Activated T-cell treated with anti-CD3 and anti-CD28 coated beads, Interleukin-2, amount 50 U/mL, for 24 hours (primary cell): ENCODE results near the gene ANTXRL.
"Not testable (repeated sequence)": the region's sequence is repeated elsewhere in the genome, so short reads cannot be mapped to it uniquely, and the experiment has no call there.

ENCODE experiments used
- DNase-seq: peaks from one replicate; pipeline ENCODE4 v3.0.0-alpha.2; 2020
- H3K27ac Mint-ChIP-seq: 2 replicates; pipeline ENCODE4 v1.8.0; 2020; ENCODE audit warnings: mild to moderate bottlenecking, mixed read lengths
- H3K27me3 Mint-ChIP-seq: 2 replicates; pipeline ENCODE4 v1.8.0; 2020; ENCODE audit warnings: mixed read lengths
- H3K36me3 Mint-ChIP-seq: 2 replicates; pipeline ENCODE4 v1.8.0; 2020; ENCODE audit warnings: low read depth, mixed read lengths
- H3K4me1 Mint-ChIP-seq: 2 replicates; pipeline ENCODE4 v1.8.0; 2020; ENCODE audit warnings: low read depth, mixed read lengths
- H3K4me3 Mint-ChIP-seq: 2 replicates; pipeline ENCODE4 v1.8.0; 2020; ENCODE audit warnings: mild to moderate bottlenecking, moderate library complexity, mixed read lengths
- H3K9me3 Mint-ChIP-seq: 2 replicates; pipeline ENCODE4 v1.8.0; 2020; ENCODE audit warnings: mixed read lengths

Gene ANTXRL

DNA sequence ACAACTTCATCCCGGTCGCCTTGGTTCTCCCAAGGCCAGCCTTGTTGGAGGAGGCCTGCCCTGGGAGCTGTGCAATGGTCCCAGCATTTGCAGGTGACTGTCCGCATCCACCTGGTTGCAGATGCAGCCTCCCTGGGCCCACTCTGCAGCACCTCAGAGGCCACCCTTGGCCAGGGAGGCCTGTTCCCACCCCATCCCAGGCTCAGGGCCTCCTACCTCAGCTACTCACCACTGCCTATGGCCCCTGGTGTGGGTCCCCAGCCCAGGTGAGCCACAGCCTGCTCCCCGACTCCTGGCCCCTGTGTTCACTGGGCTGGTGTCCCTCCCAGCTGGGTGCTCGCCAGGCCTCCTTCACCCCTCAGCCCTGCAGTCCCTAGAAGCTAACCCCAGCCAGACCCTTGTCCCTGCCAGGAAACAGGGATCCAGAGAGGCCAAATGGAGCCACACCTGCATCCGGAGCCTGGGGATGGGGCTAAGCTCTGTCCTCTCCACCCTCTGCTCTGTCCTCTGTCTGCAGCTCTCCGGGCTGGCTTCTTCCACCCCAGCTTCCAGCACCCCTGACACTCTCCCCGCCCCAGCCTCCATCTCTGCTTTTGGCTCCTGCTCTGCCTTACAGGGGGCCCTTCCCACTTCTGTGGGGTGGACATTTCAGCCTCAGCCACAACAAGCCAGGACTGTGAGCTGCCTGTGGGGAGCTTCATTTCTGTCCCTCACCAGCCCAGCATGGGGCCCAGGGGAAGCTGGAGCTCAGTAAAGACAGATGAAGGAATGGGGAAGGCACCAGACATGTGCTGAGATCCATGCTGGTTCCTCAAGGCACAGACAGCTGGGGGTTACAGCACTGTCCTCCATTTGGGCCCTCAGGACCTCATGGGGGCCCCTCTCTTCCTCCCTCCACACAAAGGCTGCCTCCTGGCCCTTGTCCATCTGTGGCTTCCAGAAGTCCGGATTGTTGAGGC is 35.6 kb upstream of the ANTXRL start:
- no peak for DNase-seq
- H3K4me1 Mint-ChIP-seq = peaks cover 9% of the 10 kb centered on the region
- H3K27ac Mint-ChIP-seq = peak overlapping the region; percentile 59
- H3K4me3 Mint-ChIP-seq = no peak overlapping the region
- no peaks in the 10 kb centered on the region for H3K27me3 Mint-ChIP-seq
- H3K36me3 Mint-ChIP-seq = peaks cover 19% of the 10 kb centered on the region
- no peaks in the 10 kb centered on the region for H3K9me3 Mint-ChIP-seq

DNA sequence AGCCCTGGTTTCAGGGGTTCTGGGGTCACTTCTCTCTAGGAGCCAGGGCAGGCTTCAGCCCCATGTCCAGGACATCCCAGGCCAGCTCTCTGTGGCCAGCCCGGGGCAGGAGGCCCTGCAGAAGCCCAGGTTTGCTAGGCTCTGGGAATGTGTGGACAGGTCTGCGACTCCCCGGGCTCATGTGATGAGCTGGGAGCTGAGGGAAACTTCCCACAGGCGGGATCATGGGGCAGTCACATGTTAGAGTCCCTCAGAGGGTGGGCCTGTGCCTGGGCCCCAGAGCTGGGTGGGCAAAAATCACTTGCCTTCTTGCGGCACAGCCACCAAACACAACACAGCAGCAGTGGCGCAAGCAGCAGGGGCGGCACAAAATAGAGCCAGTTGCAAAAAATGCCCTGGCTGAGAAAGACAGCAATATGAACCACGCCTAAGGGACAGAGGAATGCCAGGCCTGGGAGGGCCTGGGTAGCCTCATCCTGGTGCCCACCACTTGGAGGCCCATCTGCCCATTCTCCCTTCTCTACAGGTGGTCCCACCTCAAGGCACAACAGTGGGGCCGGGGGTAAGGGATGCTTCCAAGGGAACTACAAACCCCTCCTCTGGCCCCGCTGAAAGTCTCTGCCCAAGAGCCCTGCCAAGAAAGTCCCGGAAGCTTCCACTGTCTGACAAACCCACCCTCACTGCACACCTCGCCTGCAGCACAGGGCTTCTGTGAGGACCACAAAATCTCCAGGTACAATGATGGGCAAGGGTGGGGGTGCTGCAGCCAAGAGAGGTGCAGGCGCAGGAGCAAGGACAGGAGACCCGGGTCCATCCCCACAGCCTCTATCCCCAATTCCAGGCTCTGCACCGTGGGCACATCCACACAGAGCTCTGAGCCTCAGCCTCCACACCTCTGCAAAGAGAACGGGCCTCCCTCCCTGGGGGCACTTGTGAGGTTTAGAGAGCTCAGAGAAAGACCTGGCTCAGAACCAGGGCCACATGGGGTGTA is 34.6 kb upstream of the ANTXRL start:
- Mint-ChIP-seq H3K27me3 (no peaks in the 10 kb centered on the region), H3K27ac (no peak overlapping the region), H3K4me3 (no peak overlapping the region), H3K9me3 (no peaks in the 10 kb centered on the region), H3K4me1 (peaks cover 16% of the 10 kb centered on the region), H3K36me3 (peaks cover 16% of the 10 kb centered on the region)
- DNase-seq = no peak

DNA sequence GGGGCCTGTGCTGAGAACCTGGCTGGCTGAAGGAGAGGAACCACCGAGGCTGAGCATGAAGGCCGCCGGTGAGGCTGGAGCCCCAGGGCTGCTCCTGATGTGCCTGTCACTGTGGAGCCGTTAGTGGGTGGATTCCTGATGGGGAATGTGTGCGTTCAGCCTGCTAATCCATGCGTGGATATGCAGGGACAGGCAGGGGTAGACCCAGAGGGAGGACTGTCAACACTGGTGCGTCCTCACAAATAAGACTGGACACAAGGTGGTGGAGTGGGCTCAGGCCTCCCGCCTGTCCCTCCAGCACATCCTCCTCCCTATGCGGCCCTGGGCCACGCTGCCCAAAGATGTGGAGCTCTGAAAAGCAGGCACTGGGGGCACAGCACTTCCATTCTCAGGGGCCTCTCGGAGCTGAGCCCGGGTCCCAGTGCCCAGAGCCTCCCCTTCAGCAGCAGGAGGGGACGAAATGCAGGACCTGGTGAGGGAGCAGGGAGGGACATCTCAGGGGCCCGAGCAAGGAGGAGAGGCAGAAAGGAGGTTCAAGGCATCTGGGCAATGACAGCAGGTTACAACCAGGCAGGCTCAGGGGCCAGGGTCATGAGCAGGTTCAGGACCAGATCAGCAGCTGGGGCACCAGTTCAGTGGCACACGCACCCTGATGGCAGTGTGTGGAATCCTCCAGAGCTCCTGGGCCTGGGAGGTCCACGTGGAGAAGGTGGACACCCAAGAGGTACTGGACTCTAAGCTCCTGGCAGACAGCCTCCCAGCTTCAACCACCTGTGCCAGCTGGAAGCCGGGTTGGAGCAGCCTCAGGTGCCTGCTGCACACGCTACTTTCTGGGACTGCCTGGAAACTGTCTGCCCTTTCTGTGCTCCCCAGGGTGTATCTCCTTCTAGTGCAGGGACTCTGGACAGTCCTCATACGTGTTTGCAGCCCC is 33.5 kb upstream of the ANTXRL start:
- H3K27me3 Mint-ChIP-seq = no peaks in the 10 kb centered on the region
- no peak overlapping the region for H3K27ac Mint-ChIP-seq
- H3K4me3 Mint-ChIP-seq = no peak overlapping the region
- peaks cover 23% of the 10 kb centered on the region for H3K4me1 Mint-ChIP-seq
- no peaks in the 10 kb centered on the region for H3K9me3 Mint-ChIP-seq
- no peak for DNase-seq
- peaks cover 15% of the 10 kb centered on the region for H3K36me3 Mint-ChIP-seq

DNA sequence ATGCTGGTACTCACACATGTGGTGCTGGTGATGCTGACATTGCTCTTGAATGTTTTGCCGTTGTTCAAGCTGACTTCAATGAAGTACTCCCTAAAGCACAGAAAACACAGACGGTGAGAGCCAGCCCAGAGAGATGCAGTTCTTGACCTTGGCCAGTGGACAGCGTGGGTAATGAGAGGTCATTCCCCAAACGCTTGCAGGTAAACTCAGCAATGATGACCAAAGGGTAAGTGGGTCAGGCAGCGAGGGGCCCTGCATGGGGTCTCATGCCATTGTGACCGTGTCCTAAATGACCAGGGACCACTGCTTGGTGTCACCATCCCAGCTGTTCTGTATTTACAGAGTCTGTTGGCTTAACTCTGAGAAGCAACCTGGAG is 32.8 kb upstream of the ANTXRL start:
- Mint-ChIP-seq H3K9me3 (no peaks in the 10 kb centered on the region), H3K27me3 (no peaks in the 10 kb centered on the region), H3K4me1 (peaks cover 28% of the 10 kb centered on the region), H3K36me3 (peaks cover 11% of the 10 kb centered on the region), H3K27ac (no peak overlapping the region), H3K4me3 (no peak overlapping the region)
- DNase-seq = no peak

DNA sequence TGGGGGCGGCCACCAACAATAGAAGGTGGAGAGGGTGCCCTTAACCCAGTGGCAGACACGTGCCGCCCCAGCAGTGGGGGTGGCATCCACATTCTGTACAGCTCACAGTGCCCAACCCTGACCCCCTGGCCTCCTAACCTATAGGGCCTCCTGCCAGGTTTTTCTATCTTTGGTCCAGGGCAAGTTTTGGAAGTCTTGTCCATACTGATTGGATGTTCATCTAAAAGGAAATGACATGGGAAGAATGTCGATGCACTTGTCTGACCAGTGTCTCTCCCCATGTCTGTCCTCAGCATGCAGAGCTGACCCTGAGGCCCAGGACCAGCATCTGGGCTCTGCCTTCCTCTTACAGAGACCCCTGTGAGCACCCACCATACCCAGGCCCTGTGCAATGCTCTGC is 32.3 kb upstream of the ANTXRL start:
- Mint-ChIP-seq H3K27ac (peak overlapping the region; percentile 4), H3K4me1 (peaks cover 28% of the 10 kb centered on the region), H3K4me3 (no peak overlapping the region), H3K9me3 (no peaks in the 10 kb centered on the region), H3K36me3 (peaks cover 11% of the 10 kb centered on the region), H3K27me3 (no peaks in the 10 kb centered on the region)
- no peak for DNase-seq

DNA sequence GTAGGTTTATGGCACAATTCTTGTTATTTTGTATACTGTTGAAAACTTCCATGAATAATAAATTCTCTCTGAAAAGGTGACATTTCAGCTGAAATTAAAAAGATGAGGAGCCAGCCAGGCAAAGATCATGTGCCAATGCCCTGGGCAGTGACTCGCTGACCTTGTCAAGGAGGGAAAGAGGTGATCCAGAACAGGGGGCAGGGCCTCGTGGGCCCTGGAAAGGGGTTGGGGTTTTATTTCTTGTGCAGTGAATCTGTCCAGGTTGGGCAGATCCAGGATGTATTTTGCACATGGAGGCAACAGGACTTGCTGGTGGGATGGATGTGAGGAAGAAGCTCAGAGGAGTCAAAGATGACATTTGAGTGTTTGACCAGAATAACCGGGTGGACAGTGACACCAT is 31.6 kb upstream of the ANTXRL start:
- H3K4me1 Mint-ChIP-seq = peaks cover 28% of the 10 kb centered on the region
- not testable (repeated sequence) for H3K27me3 Mint-ChIP-seq, H3K27ac Mint-ChIP-seq, H3K4me3 Mint-ChIP-seq, H3K9me3 Mint-ChIP-seq, DNase-seq
- peaks cover 11% of the 10 kb centered on the region for H3K36me3 Mint-ChIP-seq

DNA sequence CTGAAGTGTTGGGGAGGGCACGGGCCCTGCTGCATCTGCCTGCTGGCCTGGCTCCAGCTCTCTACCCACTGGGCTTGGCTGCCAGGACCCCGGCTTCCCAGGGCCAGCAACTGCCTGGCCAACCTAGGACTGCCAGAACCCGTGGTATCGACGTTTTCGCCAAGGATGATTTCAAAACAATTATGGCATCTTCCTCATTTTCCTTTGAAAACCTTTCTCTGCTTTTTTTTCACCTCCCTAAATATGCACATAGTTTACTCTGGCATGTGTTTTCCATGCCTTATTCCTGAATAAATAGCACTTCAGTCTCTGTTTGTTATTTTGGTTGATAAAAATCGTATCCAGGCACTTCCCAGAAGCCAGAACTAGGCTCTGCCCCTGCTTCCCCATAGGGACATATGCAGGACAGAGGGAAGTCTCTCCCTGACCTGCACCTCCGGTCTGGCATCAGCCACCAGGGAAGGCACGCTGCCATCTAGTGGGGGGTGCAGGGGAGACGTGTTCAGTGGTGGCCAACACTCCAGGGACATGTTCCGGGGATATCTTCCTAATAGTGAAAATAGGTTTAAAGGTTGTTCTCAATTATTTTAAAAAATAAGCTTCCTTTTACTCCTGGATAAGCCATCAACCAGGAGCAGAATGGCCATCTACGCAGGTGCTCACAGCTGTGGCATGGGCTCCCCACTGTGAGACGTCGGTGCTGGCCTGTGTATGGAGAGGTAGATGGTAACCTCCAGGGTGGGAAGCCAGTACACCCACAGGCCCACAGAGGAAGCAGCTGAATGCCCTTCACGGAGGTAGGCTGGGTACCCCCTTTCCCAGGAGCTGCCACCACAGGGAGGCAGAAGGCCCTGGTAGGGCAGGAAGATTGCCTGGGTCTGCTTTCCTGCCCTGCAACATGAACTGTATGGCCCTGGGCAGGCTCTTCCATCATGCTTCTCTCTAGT is 30.7 kb upstream of the ANTXRL start:
- DNase-seq = peak; percentile 68

DNA sequence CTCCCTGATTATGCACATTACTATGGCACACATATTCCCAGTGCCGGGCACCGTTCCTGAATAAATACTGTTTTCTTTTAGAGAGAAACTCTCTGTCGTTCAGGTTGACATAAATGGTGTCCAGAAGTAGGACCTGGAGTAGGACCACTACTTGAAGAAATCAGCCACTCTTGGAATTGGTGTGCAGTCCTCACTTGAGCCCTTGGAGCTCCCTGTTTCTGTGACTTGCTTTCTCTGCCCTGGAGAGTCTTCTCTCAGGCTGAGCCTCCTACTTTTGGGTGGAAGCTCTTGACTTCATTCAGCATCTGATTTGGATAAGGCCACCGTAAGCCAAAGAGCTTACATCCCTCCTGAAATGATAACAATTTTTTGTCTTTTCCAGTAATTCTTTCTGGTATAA is 29.7 kb upstream of the ANTXRL start:
- Mint-ChIP-seq H3K27me3 (no peaks in the 10 kb centered on the region), H3K4me1 (peaks cover 40% of the 10 kb centered on the region), H3K9me3 (no peaks in the 10 kb centered on the region), H3K4me3 (no peak overlapping the region), H3K36me3 (peaks cover 18% of the 10 kb centered on the region), H3K27ac (no peak overlapping the region)
- DNase-seq = no peak

More for the DNA sequence above, 30.7 kb upstream of the ANTXRL start:
- no peaks in the 10 kb centered on the region for H3K9me3 Mint-ChIP-seq
- no peak overlapping the region for H3K4me3 Mint-ChIP-seq
- H3K4me1 Mint-ChIP-seq = peaks cover 33% of the 10 kb centered on the region
- H3K36me3 Mint-ChIP-seq = peaks cover 14% of the 10 kb centered on the region
- no peaks in the 10 kb centered on the region for H3K27me3 Mint-ChIP-seq
- H3K27ac Mint-ChIP-seq = peak overlapping the region; percentile 58

DNA sequence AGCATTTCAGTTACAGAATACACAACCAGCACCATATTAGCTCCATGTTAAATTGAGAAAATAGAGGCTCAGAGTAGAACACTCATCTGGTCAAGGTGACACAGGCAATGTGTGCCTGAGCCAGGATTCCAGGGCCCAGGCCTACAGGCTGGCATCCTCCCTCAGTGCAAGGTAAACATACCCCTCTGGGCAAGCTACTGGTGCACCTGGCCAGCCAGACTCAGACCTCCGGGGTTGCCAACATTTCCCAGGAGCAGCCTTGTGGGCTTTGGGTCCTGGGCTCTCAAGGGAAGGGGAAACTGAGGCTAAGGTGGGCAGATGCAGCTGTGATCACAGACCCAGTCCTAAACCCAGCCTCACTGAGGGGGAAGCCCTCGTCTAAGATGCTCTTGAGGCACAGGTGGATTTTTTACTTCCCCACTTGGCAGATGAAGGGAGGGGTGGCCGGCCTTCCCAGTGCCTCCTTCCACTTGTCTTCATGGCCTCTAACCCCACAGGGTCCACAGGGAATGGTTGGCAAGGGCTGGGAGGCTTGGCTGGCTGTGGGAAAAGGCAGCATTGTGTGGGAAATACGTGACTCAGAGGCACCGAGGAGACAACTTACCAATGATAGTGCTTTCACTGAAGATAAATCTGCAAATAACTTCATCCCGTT is 23.8 kb upstream of the ANTXRL start:
- H3K27me3 Mint-ChIP-seq, H3K27ac Mint-ChIP-seq, H3K9me3 Mint-ChIP-seq, H3K4me3 Mint-ChIP-seq, DNase-seq: not testable (repeated sequence)
- Mint-ChIP-seq H3K4me1 (peaks cover 38% of the 10 kb centered on the region), H3K36me3 (peaks cover 10% of the 10 kb centered on the region)

DNA sequence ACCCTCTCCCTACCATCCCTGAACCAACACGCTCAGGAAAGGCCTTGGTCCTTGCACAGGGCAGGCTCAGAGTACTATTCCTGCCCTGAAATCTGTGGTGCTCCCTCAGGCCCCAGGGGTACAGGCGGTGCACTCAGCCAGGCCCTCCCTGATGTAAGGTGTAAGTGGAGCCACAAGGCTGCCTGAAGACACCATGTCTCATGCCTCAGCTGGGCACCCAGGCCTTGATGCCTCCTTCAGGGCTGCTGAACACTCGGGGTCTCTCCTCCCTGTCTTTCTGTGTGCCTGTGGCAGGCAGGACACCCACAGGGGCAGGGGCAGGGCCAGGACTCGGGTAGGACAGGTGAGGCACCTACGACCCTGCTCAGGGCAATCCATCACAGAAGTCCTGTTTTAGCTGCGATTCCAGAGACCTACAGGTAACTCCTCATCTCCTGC is 22.9 kb upstream of the ANTXRL start:
- no peaks in the 10 kb centered on the region for H3K9me3 Mint-ChIP-seq
- peaks cover 35% of the 10 kb centered on the region for H3K4me1 Mint-ChIP-seq
- no peak for DNase-seq
- H3K4me3 Mint-ChIP-seq = no peak overlapping the region
- no peak overlapping the region for H3K27ac Mint-ChIP-seq
- H3K27me3 Mint-ChIP-seq = no peaks in the 10 kb centered on the region
- H3K36me3 Mint-ChIP-seq = peaks cover 10% of the 10 kb centered on the region

DNA sequence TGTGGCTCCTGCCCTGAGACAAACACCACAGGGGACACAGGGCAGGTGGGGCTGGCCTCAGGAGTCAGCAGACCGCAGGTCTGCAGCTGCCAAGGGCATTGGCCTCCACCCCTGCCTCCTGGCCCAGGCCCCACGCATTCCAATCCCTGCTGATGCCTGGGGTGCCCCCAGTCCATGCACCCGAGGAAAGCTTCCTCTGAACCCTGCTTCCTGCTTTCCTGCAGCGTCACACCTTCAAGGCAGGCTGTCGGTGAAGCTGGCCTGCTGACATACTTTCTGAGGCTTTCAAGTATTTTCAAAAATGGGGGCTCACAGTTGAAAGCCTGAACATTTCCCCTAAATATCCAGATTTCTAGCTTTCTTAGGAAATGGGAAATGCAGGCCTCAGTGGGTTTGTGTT is 22.5 kb upstream of the ANTXRL start:
- peak overlapping the region; percentile 19 for H3K27ac Mint-ChIP-seq
- H3K9me3 Mint-ChIP-seq = no peaks in the 10 kb centered on the region
- H3K4me3 Mint-ChIP-seq = no peak overlapping the region
- H3K36me3 Mint-ChIP-seq = peaks cover 10% of the 10 kb centered on the region
- no peaks in the 10 kb centered on the region for H3K27me3 Mint-ChIP-seq
- DNase-seq = peak; percentile 45
- peaks cover 33% of the 10 kb centered on the region for H3K4me1 Mint-ChIP-seq

DNA sequence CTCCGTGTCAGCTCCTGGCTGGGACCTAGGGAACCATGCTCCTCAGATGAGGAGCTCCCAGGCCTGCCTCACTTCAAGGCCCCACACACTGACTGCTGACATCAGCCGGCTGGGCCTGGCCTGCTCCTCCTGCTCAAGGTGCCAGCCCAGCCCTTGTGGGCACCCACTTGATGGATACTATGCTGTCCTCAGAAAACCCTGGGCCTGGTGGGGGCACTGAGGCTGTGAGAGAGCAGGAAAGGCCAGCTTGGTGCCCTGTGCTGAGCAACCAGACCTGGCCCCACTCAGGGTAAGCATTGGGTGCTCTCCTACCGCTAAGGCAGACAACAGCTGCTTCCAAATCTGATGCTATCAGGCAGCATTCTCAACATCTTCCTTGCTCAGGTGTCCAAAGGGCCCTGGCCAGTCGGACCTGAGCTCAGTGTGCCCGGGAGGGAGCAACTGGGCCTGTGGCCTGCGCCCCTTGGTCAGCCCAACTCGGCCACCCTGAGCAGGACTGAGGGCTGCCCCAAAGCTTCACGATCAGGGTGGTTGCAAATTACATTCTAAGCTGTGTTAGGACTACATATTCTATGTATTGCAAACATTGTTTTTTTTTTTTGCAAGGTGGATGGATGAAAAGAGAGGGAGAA is 21.9 kb upstream of the ANTXRL start:
- Mint-ChIP-seq H3K27ac (peak overlapping the region; percentile 49), H3K27me3 (no peaks in the 10 kb centered on the region), H3K36me3 (peaks cover 10% of the 10 kb centered on the region), H3K9me3 (no peaks in the 10 kb centered on the region), H3K4me1 (peaks cover 33% of the 10 kb centered on the region), H3K4me3 (no peak overlapping the region)
- no peak for DNase-seq
